ENCODE data around the gene HYOU1. TPM values are rescaled to one million over a fixed set of nuclear protein-coding genes. Genes with fewer than 3 reads are reported as not detected.

The HYOU1 gene
- total and polyA plus RNA-seq, 2 experiments from 2014 or later, result 122 to 168 TPM

DNA sequence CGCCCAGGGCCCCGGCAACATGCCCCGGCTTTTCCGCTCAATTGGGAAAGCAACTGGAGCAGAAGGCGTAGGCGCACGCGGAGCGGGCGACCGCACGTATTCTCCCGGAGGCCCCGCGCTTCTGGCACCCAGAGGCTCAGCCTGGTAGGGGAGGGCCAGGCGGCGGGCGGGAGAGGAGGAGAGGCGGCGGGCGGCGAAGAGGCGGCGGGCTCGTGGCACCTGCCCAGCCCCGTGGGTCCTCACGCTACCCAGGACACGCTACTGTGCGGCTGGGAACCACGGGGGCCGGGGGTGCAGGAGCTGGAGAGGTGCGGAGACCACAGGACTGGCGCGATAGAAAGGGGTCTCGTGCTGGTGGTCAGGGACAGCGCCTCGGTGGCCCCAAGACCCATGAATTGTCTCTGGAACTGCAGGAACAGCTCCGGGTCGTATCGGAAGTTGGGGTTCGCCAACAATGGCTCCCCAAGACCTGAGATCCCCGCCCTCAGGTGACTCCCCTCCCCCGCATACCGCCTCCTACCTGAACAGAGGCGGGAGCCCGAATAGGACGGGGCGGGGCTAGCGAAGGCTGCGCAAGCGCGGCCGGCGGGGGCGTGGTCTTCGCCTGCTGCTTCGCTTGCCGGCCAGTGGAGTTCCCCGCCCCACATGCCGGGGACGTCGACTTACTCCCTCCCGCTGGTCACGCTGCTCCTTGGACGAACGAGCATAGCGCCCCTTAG lies 26.5 kb downstream of the HYOU1 start, which contains the start of gene SLC37A4:
Gene SLC37A4 (minus strand): TSS at position 549 of the 719 bp plus-strand sequence.
- Histone ChIP-seq H2AFZ (peak within 1 kb of the TSS; percentile 96), H3K4me1 (ENCODE audit: insufficient read depth) (peaks cover 34% of the 10 kb centered on the region), H3K27ac (peak within 1 kb of the TSS; percentile 91), H3K79me2 (peaks cover 44% of the 10 kb centered on the region), H4K20me1 (ENCODE audit: insufficient read depth, poor library complexity, severe bottlenecking) (no peaks in the 10 kb centered on the region), H3K9me2 (replicated peaks; ENCODE audit: insufficient read depth) (no peaks in the 10 kb centered on the region), H3K4me3 (peak within 1 kb of the TSS; percentile 72), H3K4me2 (peak within 1 kb of the TSS; percentile 98), H3K27me3 (no peaks in the 10 kb centered on the region), H3K36me3 (replicated peaks; ENCODE audit: insufficient read depth, low read depth) (no peaks in the 10 kb centered on the region), H3K9me3 (ENCODE audit: low read depth) (no peaks in the 10 kb centered on the region)
- peak; percentile 99 for DNase-seq (ENCODE audit: low spot score)
- TF ChIP-seq EZH2phosphoT487 (IDR thresholded peaks at IDR 0.05; ENCODE audit: low read depth, severe bottlenecking, unreplicated experiment), result no peak
- 1% methylated on average over 53 of the region's 67 CpGs for WGBS (ENCODE audit: low lambda C conversion rate, missing lambda C conversion rate)

- Histone ChIP-seq H3K9me3 (ENCODE audit: low read depth) (no peaks in the 10 kb centered on the region), H2AFZ (peak overlapping the region; percentile 96), H3K4me3 (peak overlapping the region; percentile 72), H3K4me1 (ENCODE audit: insufficient read depth) (peaks cover 39% of the 10 kb centered on the region), H3K36me3 (replicated peaks; ENCODE audit: insufficient read depth, low read depth) (no peaks in the 10 kb centered on the region), H3K9me2 (replicated peaks; ENCODE audit: insufficient read depth) (no peaks in the 10 kb centered on the region), H3K79me2 (peaks cover 48% of the 10 kb centered on the region), H4K20me1 (ENCODE audit: insufficient read depth, poor library complexity, severe bottlenecking) (no peaks in the 10 kb centered on the region), H3K27ac (peak overlapping the region; percentile 91), H3K4me2 (peak overlapping the region; percentile 98), H3K27me3 (no peaks in the 10 kb centered on the region)
- no peak for DNase-seq (ENCODE audit: low spot score)
- WGBS (ENCODE audit: low lambda C conversion rate, missing lambda C conversion rate), result 1% methylated on average over 13 of the region's 13 CpGs
- TF ChIP-seq EZH2 (IDR thresholded peaks at IDR 0.05; ENCODE audit: borderline replicate concordance) (no peak), EZH2phosphoT487 (IDR thresholded peaks at IDR 0.05; ENCODE audit: low read depth, severe bottlenecking, unreplicated experiment) (no peak), CTCF (IDR thresholded peaks at IDR 0.05; ENCODE audit: poor library complexity) (no peak)
These were observed 27.0 kb downstream of the HYOU1 start for GRCh38 chr11:119030029-119030328.

GRCh38 chr11:119029340-119030028 lies 27.5 kb downstream of the HYOU1 start:
- Histone ChIP-seq H2AFZ (no peak overlapping the region), H3K36me3 (replicated peaks; ENCODE audit: insufficient read depth, low read depth) (no peaks in the 10 kb centered on the region), H3K79me2 (peaks cover 48% of the 10 kb centered on the region), H3K9me2 (replicated peaks; ENCODE audit: insufficient read depth) (no peaks in the 10 kb centered on the region), H3K27me3 (no peaks in the 10 kb centered on the region), H4K20me1 (ENCODE audit: insufficient read depth, poor library complexity, severe bottlenecking) (no peaks in the 10 kb centered on the region), H3K27ac (peak overlapping the region; percentile 91), H3K9me3 (ENCODE audit: low read depth) (no peaks in the 10 kb centered on the region), H3K4me1 (ENCODE audit: insufficient read depth) (peaks cover 44% of the 10 kb centered on the region), H3K4me2 (peak overlapping the region; percentile 98), H3K4me3 (peak overlapping the region; percentile 72)
- peak; percentile 89 for DNase-seq (ENCODE audit: low spot score)
- no peak for TF ChIP-seq EZH2phosphoT487 (IDR thresholded peaks at IDR 0.05; ENCODE audit: low read depth, severe bottlenecking, unreplicated experiment)
- TF ChIP-seq CTCF (IDR thresholded peaks at IDR 0.05; ENCODE audit: poor library complexity), result no peak
- no peak for TF ChIP-seq EZH2 (IDR thresholded peaks at IDR 0.05; ENCODE audit: borderline replicate concordance)
- WGBS (ENCODE audit: low lambda C conversion rate, missing lambda C conversion rate), result 23% methylated on average over 10 of the region's 10 CpGs

- TF ChIP-seq EZH2 (IDR thresholded peaks at IDR 0.05; ENCODE audit: borderline replicate concordance), result no peak
- no peak for TF ChIP-seq EZH2phosphoT487 (IDR thresholded peaks at IDR 0.05; ENCODE audit: low read depth, severe bottlenecking, unreplicated experiment)
- no peak for TF ChIP-seq CTCF (IDR thresholded peaks at IDR 0.05; ENCODE audit: poor library complexity)
- H3K4me3 ChIP-seq, result peak overlapping the region; percentile 26
- H3K27me3 ChIP-seq, result no peaks in the 10 kb centered on the region
- no peak for DNase-seq (ENCODE audit: low spot score)
- H3K27ac ChIP-seq, result peak overlapping the region; percentile 91
- H3K4me2 ChIP-seq, result peak overlapping the region; percentile 98
- no peaks in the 10 kb centered on the region for H3K9me2 ChIP-seq (replicated peaks; ENCODE audit: insufficient read depth)
- H3K9me3 ChIP-seq (ENCODE audit: low read depth), result no peaks in the 10 kb centered on the region
- 77% methylated on average over 1 of the region's 1 CpG for WGBS (ENCODE audit: low lambda C conversion rate, missing lambda C conversion rate)
- no peak overlapping the region for H2AFZ ChIP-seq
- peaks cover 49% of the 10 kb centered on the region for H3K4me1 ChIP-seq (ENCODE audit: insufficient read depth)
- no peaks in the 10 kb centered on the region for H3K36me3 ChIP-seq (replicated peaks; ENCODE audit: insufficient read depth, low read depth)
- H4K20me1 ChIP-seq (ENCODE audit: insufficient read depth, poor library complexity, severe bottlenecking), result no peaks in the 10 kb centered on the region
- peaks cover 48% of the 10 kb centered on the region for H3K79me2 ChIP-seq
These were observed 28.0 kb downstream of the HYOU1 start for GRCh38 chr11:119029069-119029339.
